22Rv1 (cell line): ENCODE results near the gene SQOR.

Source experiments
- CTCF ChIP-seq: fragments of 450-650 bp; IDR thresholded peaks from 2 replicates; pipeline ENCODE4 v1.5.1; 2017; ENCODE audit warnings: mild to moderate bottlenecking
- ZFX ChIP-seq: fragments of 450-650 bp; IDR thresholded peaks from 2 replicates; pipeline ENCODE4 v1.6.1; 2017; ENCODE audit warnings: antibody characterized with exemption, borderline replicate concordance

GRCh38 chr15:45657254-45657653 is 22.4 kb downstream of the SQOR start:
- no peak for TF ChIP-seq CTCF
- no peak for TF ChIP-seq ZFX
